ENCODE measurements around the gene RAP1B. TPM values are rescaled to one million over a fixed set of nuclear protein-coding genes. Genes with fewer than 3 reads are reported as not detected.

The RAP1B gene
- polyA plus RNA-seq, 1 donor, result 84.4 TPM

- no peak for DNase-seq
Measured at GRCh38 chr12:68612202-68612601, 1.5 kb downstream of the RAP1B start.

- no peak for DNase-seq
Measured at GRCh38 chr12:68612697-68613096, 2.0 kb downstream of the RAP1B start.

GRCh38 chr12:68613209-68613904, 2.7 kb downstream of the RAP1B start:
- DNase-seq, result no peak

- DNase-seq, result no peak
Measured at GRCh38 chr12:68614105-68614679, 3.5 kb downstream of the RAP1B start.

- DNase-seq, result no peak
Measured at GRCh38 chr12:68614769-68615168, 4.1 kb downstream of the RAP1B start.

- DNase-seq, result no peak
Measured at GRCh38 chr12:68617160-68617926, 6.6 kb downstream of the RAP1B start.

GRCh38 chr12:68619541-68619940, 8.8 kb downstream of the RAP1B start:
- DNase-seq, result no peak

GRCh38 chr12:68620519-68621471, 10.1 kb downstream of the RAP1B start:
- DNase-seq, result no peak

GRCh38 chr12:68621472-68622081, 10.9 kb downstream of the RAP1B start:
- no peak for DNase-seq

GRCh38 chr12:68622250-68622649, 11.6 kb downstream of the RAP1B start:
- no peak for DNase-seq

- DNase-seq, result no peak
Measured at GRCh38 chr12:68623059-68623458, 12.4 kb downstream of the RAP1B start.

GRCh38 chr12:68623984-68624383, 13.3 kb downstream of the RAP1B start:
- no peak for DNase-seq

GRCh38 chr12:68624933-68625332, 14.2 kb downstream of the RAP1B start:
- DNase-seq, result no peak

- DNase-seq, result no peak
Measured at GRCh38 chr12:68627673-68628319, 17.1 kb downstream of the RAP1B start.

GRCh38 chr12:68628698-68629097, 18.0 kb downstream of the RAP1B start:
- no peak for DNase-seq

GRCh38 chr12:68630050-68630449, 19.4 kb downstream of the RAP1B start:
- no peak for DNase-seq

- DNase-seq, result no peak
Measured at GRCh38 chr12:68630598-68630997, 19.9 kb downstream of the RAP1B start.

- no peak for DNase-seq
Measured at GRCh38 chr12:68631227-68631626, 20.5 kb downstream of the RAP1B start.

- DNase-seq, result no peak
Measured at GRCh38 chr12:68632486-68632885, 21.8 kb downstream of the RAP1B start.

GRCh38 chr12:68633614-68634558, 23.2 kb downstream of the RAP1B start:
- DNase-seq, result no peak
